ENCODE measurements around the gene FBXL20. TPM values are rescaled to one million over a fixed set of nuclear protein-coding genes. Genes with fewer than 3 reads are reported as not detected.
"Not testable (repeated sequence)": the region's sequence is repeated elsewhere in the genome, so short reads cannot be mapped to it uniquely, and the experiment has no call there.

FBXL20 gene
- total RNA-seq, 3 donors from 2014 or later (not counting 1 experiment from before 2014, with no cell fraction given), result 25.5 to 34.2 (median 32.4) TPM

DNA sequence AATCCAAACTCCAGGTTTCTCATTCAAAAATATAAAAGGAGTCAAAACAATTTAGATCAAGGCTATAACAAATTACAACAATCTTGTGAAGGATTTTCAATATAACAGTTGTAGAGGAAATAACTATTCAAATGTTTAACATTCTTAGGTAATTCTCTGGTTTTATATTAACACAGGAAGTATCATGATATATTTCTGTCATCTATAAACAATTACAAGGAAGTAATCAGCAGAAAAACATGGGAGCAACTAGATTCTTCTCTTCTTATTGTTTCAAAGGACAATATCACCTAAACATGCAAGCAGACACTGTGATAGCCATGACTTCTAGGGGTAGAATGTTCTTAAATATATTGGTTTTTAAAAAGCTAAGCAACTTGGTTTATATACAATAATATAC, 49.9 kb downstream of the FBXL20 start:
- intact Hi-C loops (cut with micrococcal nuclease), result no loop called here
- no peak for ATAC-seq
- Mint-ChIP-seq H3K4me1 (peaks cover 14 to 26% of the 10 kb centered on the region in 2 donors), H3K4me3 (no peak overlapping the region), H3K27ac (peak overlapping the region in 1 of 2 donors; percentile 77), H3K27me3 (ENCODE audit: low read depth in 2 of 2) (no peaks in the 10 kb centered on the region), H3K9me3 (no peaks in the 10 kb centered on the region), H3K36me3 (no peaks in the 10 kb centered on the region)
- H3K4me3 ChIP-seq (ENCODE audit: low read length), result no peak overlapping the region
- H3K27me3 ChIP-seq (ENCODE audit: control insufficient read depth, insufficient read depth, low read length), result no peaks in the 10 kb centered on the region
- H3K4me1 ChIP-seq (ENCODE audit: control insufficient read depth, insufficient read depth, low read length), result no peaks in the 10 kb centered on the region
- no peaks in the 10 kb centered on the region for H3K9me3 ChIP-seq (ENCODE audit: control insufficient read depth, insufficient read depth, low read length)
- no peak for DNase-seq
- no peak overlapping the region for H3K27ac ChIP-seq (ENCODE audit: low read length)
- no peaks in the 10 kb centered on the region for H3K36me3 ChIP-seq (ENCODE audit: control insufficient read depth, insufficient read depth, low read length)
- TF ChIP-seq, protein P1, sequence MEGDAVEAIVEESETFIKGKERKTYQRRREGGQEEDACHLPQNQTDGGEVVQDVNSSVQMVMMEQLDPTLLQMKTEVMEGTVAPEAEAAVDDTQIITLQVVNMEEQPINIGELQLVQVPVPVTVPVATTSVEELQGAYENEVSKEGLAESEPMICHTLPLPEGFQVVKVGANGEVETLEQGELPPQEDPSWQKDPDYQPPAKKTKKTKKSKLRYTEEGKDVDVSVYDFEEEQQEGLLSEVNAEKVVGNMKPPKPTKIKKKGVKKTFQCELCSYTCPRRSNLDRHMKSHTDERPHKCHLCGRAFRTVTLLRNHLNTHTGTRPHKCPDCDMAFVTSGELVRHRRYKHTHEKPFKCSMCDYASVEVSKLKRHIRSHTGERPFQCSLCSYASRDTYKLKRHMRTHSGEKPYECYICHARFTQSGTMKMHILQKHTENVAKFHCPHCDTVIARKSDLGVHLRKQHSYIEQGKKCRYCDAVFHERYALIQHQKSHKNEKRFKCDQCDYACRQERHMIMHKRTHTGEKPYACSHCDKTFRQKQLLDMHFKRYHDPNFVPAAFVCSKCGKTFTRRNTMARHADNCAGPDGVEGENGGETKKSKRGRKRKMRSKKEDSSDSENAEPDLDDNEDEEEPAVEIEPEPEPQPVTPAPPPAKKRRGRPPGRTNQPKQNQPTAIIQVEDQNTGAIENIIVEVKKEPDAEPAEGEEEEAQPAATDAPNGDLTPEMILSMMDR (IDR thresholded peaks at IDR 0.05), result no peak

DNA sequence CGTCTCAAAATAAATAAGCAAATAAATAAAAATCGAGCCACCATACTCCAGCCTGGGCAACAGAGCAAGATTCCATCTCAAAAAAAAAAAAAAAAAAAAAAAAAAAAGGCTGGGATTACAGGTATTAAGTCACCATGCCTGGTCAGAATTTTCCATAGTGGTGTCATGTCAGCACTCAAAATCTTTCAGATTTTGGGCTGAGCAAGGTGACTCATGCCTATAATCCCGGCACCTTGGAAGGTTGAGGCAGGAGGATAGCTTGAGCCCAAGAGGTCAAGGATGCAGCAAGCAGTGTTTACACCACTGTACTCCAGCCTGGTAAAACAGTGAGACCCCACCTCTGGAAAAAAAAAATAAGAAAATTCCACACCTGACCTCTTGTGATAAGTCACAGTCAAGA, 52.2 kb downstream of the FBXL20 start:
- Mint-ChIP-seq H3K9me3 (no peaks in the 10 kb centered on the region), H3K27me3 (ENCODE audit: low read depth in 2 of 2) (no peaks in the 10 kb centered on the region), H3K27ac (no peak overlapping the region), H3K4me1 (peaks cover 21 to 28% of the 10 kb centered on the region in 2 donors), H3K4me3 (no peak overlapping the region), H3K36me3 (no peaks in the 10 kb centered on the region)
- TF ChIP-seq, protein P1 (IDR thresholded peaks at IDR 0.05), result no peak
- no peaks in the 10 kb centered on the region for H3K36me3 ChIP-seq (ENCODE audit: control insufficient read depth, insufficient read depth, low read length)
- DNase-seq (no peak), ATAC-seq (no peak)
- no peak overlapping the region for H3K4me3 ChIP-seq (ENCODE audit: low read length)
- 100% methylated on average over 3 of the region's 3 CpGs for WGBS (ENCODE audit: insufficient coverage)
- intact Hi-C loops (cut with micrococcal nuclease), result no loop called here
- H3K4me1 ChIP-seq (ENCODE audit: control insufficient read depth, insufficient read depth, low read length), result no peaks in the 10 kb centered on the region
- no peaks in the 10 kb centered on the region for H3K27me3 ChIP-seq (ENCODE audit: control insufficient read depth, insufficient read depth, low read length)
- no peak overlapping the region for H3K27ac ChIP-seq (ENCODE audit: low read length)
- no peaks in the 10 kb centered on the region for H3K9me3 ChIP-seq (ENCODE audit: control insufficient read depth, insufficient read depth, low read length)

DNA sequence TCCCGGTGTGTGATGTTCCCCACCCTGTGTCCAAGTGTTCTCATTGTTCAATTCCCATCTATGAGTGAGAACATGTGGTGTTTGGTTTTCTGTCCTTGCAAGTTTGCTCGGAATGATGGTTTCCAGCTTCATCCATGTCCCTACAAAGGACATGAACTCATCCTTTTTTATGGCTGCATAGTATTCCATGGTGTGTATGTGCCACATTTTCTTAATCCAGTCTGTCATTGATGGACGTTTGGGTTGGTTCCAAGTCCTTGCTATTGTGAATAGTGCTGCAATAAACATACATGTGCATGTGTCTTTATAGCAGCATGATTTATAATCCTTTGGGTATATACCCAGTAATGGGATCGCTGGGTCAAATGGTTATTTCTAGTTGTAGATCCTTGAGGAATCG, 54.6 kb downstream of the FBXL20 start:
- H3K27me3 ChIP-seq (ENCODE audit: control insufficient read depth, insufficient read depth, low read length); intact Hi-C loops (cut with micrococcal nuclease); H3K36me3 ChIP-seq (ENCODE audit: control insufficient read depth, insufficient read depth, low read length); H3K9me3 ChIP-seq (ENCODE audit: control insufficient read depth, insufficient read depth, low read length); H3K4me1 ChIP-seq (ENCODE audit: control insufficient read depth, insufficient read depth, low read length); H3K9me3 Mint-ChIP-seq; H3K27me3 Mint-ChIP-seq (ENCODE audit: low read depth in 2 of 2); H3K27ac Mint-ChIP-seq; DNase-seq; H3K4me3 Mint-ChIP-seq; H3K4me3 ChIP-seq (ENCODE audit: low read length); H3K36me3 Mint-ChIP-seq; H3K27ac ChIP-seq (ENCODE audit: low read length); ATAC-seq: not testable (repeated sequence)
- peaks cover 20 to 21% of the 10 kb centered on the region in 2 donors for H3K4me1 Mint-ChIP-seq
- WGBS (ENCODE audit: insufficient coverage), result 100% methylated on average over 3 of the region's 5 CpGs

DNA sequence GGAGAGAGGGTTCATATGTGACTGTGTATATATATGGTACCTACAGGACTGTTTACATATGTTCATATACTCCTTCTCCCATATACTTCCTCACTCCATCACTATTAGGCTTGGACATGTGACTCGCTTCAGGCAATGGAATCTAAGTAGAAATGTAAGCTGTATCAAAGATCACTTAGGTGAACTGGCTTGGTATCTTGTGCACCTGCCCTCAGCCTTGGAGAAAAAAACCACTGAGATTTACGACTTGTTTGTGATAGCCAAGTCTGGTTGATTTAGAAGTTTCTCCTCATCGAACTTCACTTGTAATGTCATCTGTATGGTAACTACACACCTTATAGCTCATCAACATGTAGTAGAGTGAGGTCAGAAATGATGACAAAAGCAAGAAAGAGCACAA, 59.9 kb downstream of the FBXL20 start:
- ATAC-seq (no peak), DNase-seq (no peak)
- no peaks in the 10 kb centered on the region for H3K9me3 Mint-ChIP-seq
- H3K4me1 ChIP-seq (ENCODE audit: control insufficient read depth, insufficient read depth, low read length), result no peaks in the 10 kb centered on the region
- no peaks in the 10 kb centered on the region for H3K9me3 ChIP-seq (ENCODE audit: control insufficient read depth, insufficient read depth, low read length)
- WGBS (ENCODE audit: insufficient coverage), result 100% methylated on average over 3 of the region's 3 CpGs
- TF ChIP-seq, protein P1 (IDR thresholded peaks at IDR 0.05), result no peak
- H3K27ac Mint-ChIP-seq, result no peak overlapping the region
- H3K36me3 ChIP-seq (ENCODE audit: control insufficient read depth, insufficient read depth, low read length), result no peaks in the 10 kb centered on the region
- H3K27me3 Mint-ChIP-seq (ENCODE audit: low read depth in 2 of 2), result no peaks in the 10 kb centered on the region
- intact Hi-C loops (cut with micrococcal nuclease), result no loop called here
- H3K27ac ChIP-seq (ENCODE audit: low read length), result no peak overlapping the region
- no peak overlapping the region for H3K4me3 Mint-ChIP-seq
- no peak overlapping the region for H3K4me3 ChIP-seq (ENCODE audit: low read length)
- H3K36me3 Mint-ChIP-seq, result no peaks in the 10 kb centered on the region
- H3K27me3 ChIP-seq (ENCODE audit: control insufficient read depth, insufficient read depth, low read length), result no peaks in the 10 kb centered on the region
- H3K4me1 Mint-ChIP-seq, result peaks cover 6 to 7% of the 10 kb centered on the region in 2 donors

All from natural killer cell (primary cell).